H9 (cell line): ENCODE results near the gene BCAT1. TPM values are rescaled to one million over a fixed set of nuclear protein-coding genes. Genes with fewer than 3 reads are reported as not detected.

ENCODE experiments used
- DNase-seq: peaks from one replicate; pipeline ENCODE4 v3.0.0-alpha.2; 2017
- H2AFZ ChIP-seq: one replicate; pipeline ENCODE4 v1.6.1; 2013; ENCODE audit warnings: mild to moderate bottlenecking, low read length, control low read depth, moderate library complexity
- H2AK5ac ChIP-seq: 2 replicates; pipeline ENCODE4 v1.6.1; 2013; ENCODE audit warnings: low read length, control low read depth, mixed read lengths; ENCODE audit not compliant: insufficient read length
- H2BK120ac ChIP-seq: one replicate; pipeline ENCODE4 v1.6.1; 2013; ENCODE audit warnings: low read depth, mild to moderate bottlenecking, low read length, control low read depth, inconsistent platforms; ENCODE audit not compliant: poor library complexity, severe bottlenecking
- H2BK12ac ChIP-seq: 2 replicates; pipeline ENCODE4 v1.6.1; 2013; ENCODE audit warnings: low read length, control low read depth, mixed read lengths, low read depth; ENCODE audit not compliant: insufficient read length
- H2BK15ac ChIP-seq: 2 replicates; pipeline ENCODE4 v1.6.1; 2013; ENCODE audit warnings: low read depth, low read length, control low read depth
- H2BK20ac ChIP-seq: one replicate; pipeline ENCODE4 v1.6.1; 2013; ENCODE audit warnings: low read depth, mild to moderate bottlenecking, low read length, control low read depth, inconsistent platforms; ENCODE audit not compliant: poor library complexity, severe bottlenecking
- H2BK5ac ChIP-seq: 2 replicates; pipeline ENCODE4 v1.6.1; 2013; ENCODE audit warnings: low read length, control low read depth, mixed read lengths; ENCODE audit not compliant: insufficient read length
- H3K14ac ChIP-seq: 2 replicates; pipeline ENCODE4 v1.6.1; 2013; ENCODE audit warnings: low read length, control low read depth; ENCODE audit not compliant: insufficient read depth
- H3K18ac ChIP-seq: 2 replicates; pipeline ENCODE4 v1.6.1; 2013; ENCODE audit warnings: low read depth, mild to moderate bottlenecking, mixed read lengths, low read length, control low read depth; ENCODE audit not compliant: insufficient read length
- H3K23ac ChIP-seq: 2 replicates; pipeline ENCODE4 v1.6.1; 2013; ENCODE audit warnings: low read length, control low read depth, mixed read lengths, low read depth; ENCODE audit not compliant: insufficient read length
- H3K23me2 ChIP-seq: 2 replicates; pipeline ENCODE4 v1.6.1; 2013; ENCODE audit warnings: low read depth, mild to moderate bottlenecking, mixed read lengths, low read length, control low read depth; ENCODE audit not compliant: insufficient read length, poor library complexity, severe bottlenecking
- H3K27ac ChIP-seq: 2 replicates; pipeline ENCODE4 v1.5.1; 2013; ENCODE audit warnings: low read length, control low read depth, mixed read lengths, low read depth; ENCODE audit not compliant: insufficient read length
- H3K27me3 ChIP-seq: 2 replicates; pipeline ENCODE4 v1.6.1; 2013; ENCODE audit warnings: low read length, control low read depth, inconsistent platforms; ENCODE audit not compliant: insufficient read depth
- H3K4ac ChIP-seq: 2 replicates; pipeline ENCODE4 v1.6.1; 2013; ENCODE audit warnings: low read depth, mild to moderate bottlenecking, control low read depth, inconsistent platforms, low read length, moderate library complexity
- H3K4me1 ChIP-seq: 2 replicates; pipeline ENCODE4 v1.6.1; 2013; ENCODE audit warnings: low read length, control low read depth, inconsistent platforms; ENCODE audit not compliant: insufficient read depth
- H3K4me2 ChIP-seq: 2 replicates; pipeline ENCODE4 v1.6.1; 2013; ENCODE audit warnings: low read length, control low read depth, mixed read lengths; ENCODE audit not compliant: insufficient read length, insufficient read depth
- H3K56ac ChIP-seq: 2 replicates; pipeline ENCODE4 v1.6.1; 2013; ENCODE audit warnings: low read depth, mild to moderate bottlenecking, mixed read lengths, low read length, control low read depth; ENCODE audit not compliant: insufficient read length
- H3K79me1 ChIP-seq: 2 replicates; pipeline ENCODE4 v1.6.1; 2013; ENCODE audit warnings: low read depth, mild to moderate bottlenecking, moderate library complexity, low read length, control low read depth, inconsistent platforms; ENCODE audit not compliant: insufficient read depth, poor library complexity, severe bottlenecking
- H3K79me2 ChIP-seq: 2 replicates; pipeline ENCODE4 v1.6.1; 2013; ENCODE audit warnings: low read length, control low read depth, inconsistent platforms; ENCODE audit not compliant: insufficient read depth
- H3K9ac ChIP-seq: 2 replicates; pipeline ENCODE4 v1.6.1; 2013; ENCODE audit warnings: low read length, control low read depth, mixed read lengths; ENCODE audit not compliant: insufficient read length; ENCODE audit errors: extremely low read depth
- H3K9me3 ChIP-seq: one replicate; pipeline ENCODE4 v1.6.1; 2013; ENCODE audit warnings: low read depth, low read length, inconsistent platforms; ENCODE audit not compliant: control insufficient read depth
- H3T11ph ChIP-seq: one replicate; pipeline ENCODE4 v1.6.1; 2013; ENCODE audit warnings: mild to moderate bottlenecking, low read length, control low read depth, inconsistent platforms
- H4K20me1 ChIP-seq: one replicate; pipeline ENCODE4 v1.6.1; 2013; ENCODE audit not compliant: control insufficient read depth, insufficient read length, insufficient read depth
- H4K5ac ChIP-seq: 2 replicates; pipeline ENCODE4 v1.6.1; 2013; ENCODE audit warnings: low read depth, mild to moderate bottlenecking, mixed read lengths, low read length, control low read depth; ENCODE audit not compliant: insufficient read length
- H4K8ac ChIP-seq: replicated peaks from 2 replicates; pipeline ENCODE4 v1.6.1; 2013; ENCODE audit warnings: low read length, control low read depth, mixed read lengths, low read depth; ENCODE audit not compliant: insufficient read length
- H4K91ac ChIP-seq: 2 replicates; pipeline ENCODE4 v1.6.1; 2013; ENCODE audit warnings: low read depth, mild to moderate bottlenecking, moderate library complexity, mixed read lengths, low read length, control low read depth; ENCODE audit not compliant: insufficient read length
- H3K27ac Mint-ChIP-seq, 3 experiments: 2 replicates in 2 of 3; 3 replicates in 1 of 3; pipeline ENCODE4 v1.8.0; 2020 to 2021; ENCODE audit warnings: mixed read lengths in 3 of 3, mild to moderate bottlenecking in 1 of 3, moderate library complexity in 1 of 3
- H3K27me3 Mint-ChIP-seq: 2 replicates; pipeline ENCODE4 v1.8.0; 2021; ENCODE audit warnings: low read depth, mild to moderate bottlenecking, moderate library complexity, mixed read lengths
- H3K36me3 Mint-ChIP-seq, 3 experiments: 2 replicates in 2 of 3; 3 replicates in 1 of 3; pipeline ENCODE4 v1.8.0; 2020 to 2021; ENCODE audit warnings: low read depth in 3 of 3, mixed read lengths in 3 of 3; ENCODE audit not compliant: insufficient read depth in 1 of 3
- H3K4me1 Mint-ChIP-seq, 2 experiments: 2 replicates each; pipeline ENCODE4 v1.8.0; 2020; ENCODE audit warnings: mixed read lengths in 2 of 2
- H3K4me3 Mint-ChIP-seq, 2 experiments: 2 replicates in 1 of 2; 3 replicates in 1 of 2; pipeline ENCODE4 v1.8.0; 2020 to 2021; ENCODE audit warnings: mild to moderate bottlenecking in 2 of 2, mixed read lengths in 2 of 2, moderate library complexity in 1 of 2
- H3K9me3 Mint-ChIP-seq, 2 experiments: 2 replicates in 1 of 2; 3 replicates in 1 of 2; pipeline ENCODE4 v1.8.0; 2020; ENCODE audit warnings: mild to moderate bottlenecking in 2 of 2, mixed read lengths in 2 of 2, moderate library complexity in 1 of 2
- CTCF ChIP-seq: fragments of 200-600 bp; sonication (generic); conservative IDR thresholded peaks from 3 replicates; pipeline ENCODE4 v1.8.0; 2021; ENCODE audit warnings: antibody characterized with exemption, mild to moderate bottlenecking
- WGBS: extraction: QIAGEN DNeasy Blood & Tissue Kit; methylation state at CpG from one replicate; pipeline ENCODE4 v1.1.7; 2013; ENCODE audit warnings: missing lambda C conversion rate, low lambda C conversion rate, mixed read lengths; ENCODE audit not compliant: insufficient read length; ENCODE audit errors: extremely low coverage; 5-methylcytosine and 5-hydroxymethylcytosine counted together
- total RNA-seq: library from RNA; stranded (reverse); gene quantifications from 2 replicates; pipeline ENCODE4 v1.2.1, GENCODE V29; 2021

BCAT1 gene
- total RNA-seq, 1 experiment from 2014 or later: 244 TPM

- Histone ChIP-seq H3K79me2 (peaks cover 49% of the 10 kb centered on the region), H3K27me3 (no peaks in the 10 kb centered on the region), H3K23me2 (peaks cover 12% of the 10 kb centered on the region), H3K4me1 (peaks cover 17% of the 10 kb centered on the region), H2BK15ac (no peak overlapping the region), H3K4me2 (no peak overlapping the region), H4K20me1 (no peaks in the 10 kb centered on the region), H3K18ac (no peak overlapping the region), H4K5ac (no peak overlapping the region), H3K23ac (no peak overlapping the region), H2AK5ac (no peak overlapping the region), H3K9me3 (no peaks in the 10 kb centered on the region), H2BK120ac (no peak overlapping the region), H4K8ac (no peak overlapping the region), H3K27ac (no peak overlapping the region), H2BK5ac (no peak overlapping the region), H3K9ac (no peak overlapping the region), H3K79me1 (peaks cover 2% of the 10 kb centered on the region), H2BK20ac (no peak overlapping the region), H3T11ph (no peak overlapping the region), H3K4ac (no peak overlapping the region), H3K56ac (no peak overlapping the region), H2BK12ac (no peak overlapping the region), H2AFZ (no peak overlapping the region), H4K91ac (no peak overlapping the region), H3K14ac (no peak overlapping the region)
- TF ChIP-seq CTCF: no peak
- no peak for DNase-seq
- peaks cover 54 to 65% of the 10 kb centered on the region in 2 experiments for H3K4me1 Mint-ChIP-seq
- peak overlapping the region in 1 of 2 experiments; percentile 57; a peak in 2 of 5 replicates for H3K4me3 Mint-ChIP-seq
- no CpG with 5 or more reads among the region's 6 CpGs for WGBS
- H3K27me3 Mint-ChIP-seq: no peaks in the 10 kb centered on the region
- H3K36me3 Mint-ChIP-seq: peaks cover 24 to 34% (median 34%) of the 10 kb centered on the region in 3 experiments
- H3K27ac Mint-ChIP-seq: peak overlapping the region; percentile 59 to 96 (median 85); a peak in 5 of 7 replicates
- no peaks in the 10 kb centered on the region for H3K9me3 Mint-ChIP-seq
Measured at GRCh38 chr12:24943947-24944600, 4.8 kb downstream of the BCAT1 start.
